Right lung (tissue), 10 donors: Measurements from ENCODE around the gene INO80D. TPM values are rescaled to one million over a fixed set of nuclear protein-coding genes. Genes with fewer than 3 reads are reported as not detected.
"Not testable (repeated sequence)": the region's sequence is repeated elsewhere in the genome, so short reads cannot be mapped to it uniquely, and the experiment has no call there.

ENCODE experiments used
- DNase-seq, 2 donors: peaks; one replicate each; pipeline ENCODE4 v3.0.0-alpha.2; 2013
- long read RNA-seq, 8 donors: transcript quantifications; one replicate each; lab custom pipeline, GENCODE V29; 2026
- polyA plus RNA-seq, 5 donors: library from polyadenylated mRNA; unstranded; fragments of 120-200 nt; gene quantifications; one replicate each; pipeline versions ENCODE4 v1.2.1 to v1.2.3, GENCODE V29; 2013; ENCODE audit warnings: inconsistent platforms in 1 of 5, low replicate concordance in 1 of 5; ENCODE audit not compliant: insufficient read length in 5 of 5, insufficient read depth in 1 of 5

The INO80D gene, protein sequence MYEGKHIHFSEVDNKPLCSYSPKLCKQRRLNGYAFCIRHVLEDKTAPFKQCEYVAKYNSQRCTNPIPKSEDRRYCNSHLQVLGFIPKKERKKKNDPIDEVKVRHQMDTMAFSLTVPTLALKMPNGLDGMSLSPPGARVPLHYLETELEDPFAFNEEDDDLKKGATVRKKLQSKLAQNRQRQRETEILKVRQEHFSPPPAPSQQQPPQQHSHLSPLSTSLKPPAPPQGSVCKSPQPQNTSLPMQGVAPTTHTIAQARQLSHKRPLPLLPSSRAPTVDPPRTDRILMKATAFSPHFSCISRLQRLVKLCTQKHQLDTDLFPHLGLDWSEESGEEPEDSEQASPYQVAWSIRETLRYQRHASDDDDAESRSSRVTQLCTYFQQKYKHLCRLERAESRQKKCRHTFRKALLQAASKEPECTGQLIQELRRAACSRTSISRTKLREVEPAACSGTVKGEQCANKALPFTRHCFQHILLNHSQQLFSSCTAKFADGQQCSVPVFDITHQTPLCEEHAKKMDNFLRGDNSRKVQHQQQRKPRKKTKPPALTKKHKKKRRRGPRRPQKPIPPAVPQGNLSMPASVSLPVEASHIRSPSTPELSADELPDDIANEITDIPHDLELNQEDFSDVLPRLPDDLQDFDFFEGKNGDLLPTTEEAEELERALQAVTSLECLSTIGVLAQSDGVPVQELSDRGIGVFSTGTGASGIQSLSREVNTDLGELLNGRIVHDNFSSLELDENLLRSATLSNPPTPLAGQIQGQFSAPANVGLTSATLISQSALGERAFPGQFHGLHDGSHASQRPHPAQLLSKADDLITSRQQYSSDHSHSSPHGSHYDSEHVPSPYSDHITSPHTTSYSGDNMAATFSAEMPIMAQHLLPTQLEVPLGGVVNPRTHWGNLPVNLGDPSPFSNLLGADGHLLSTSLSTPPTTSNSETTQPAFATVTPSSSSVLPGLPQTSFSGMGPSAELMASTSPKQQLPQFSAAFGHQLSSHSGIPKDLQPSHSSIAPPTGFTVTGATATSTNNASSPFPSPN
- 10 to 100 TPM in 3 of 5 donors, 1 to 10 TPM in 2; 7.7 to 12.1 (median 11.3) TPM for polyA plus RNA-seq
- long read RNA-seq, donor 1, full-length matches to known transcripts: 1 of 1 reads
- long read RNA-seq, donor 1, partial matches to known transcripts: 0 of 1 reads
- long read RNA-seq, donor 1, other reads (novel, unspliced or antisense): 0 of 1 reads
- long read RNA-seq, donor 2: 0 reads
- long read RNA-seq, donor 3: 0 reads
- long read RNA-seq, donor 4: 0 reads
- long read RNA-seq, donor 5, full-length matches to known transcripts: 1 of 1 reads
- long read RNA-seq, donor 5, partial matches to known transcripts: 0 of 1 reads
- long read RNA-seq, donor 5, other reads (novel, unspliced or antisense): 0 of 1 reads
- long read RNA-seq, donor 6: 0 reads
- long read RNA-seq, donor 7: 0 reads
- long read RNA-seq, donor 8, full-length matches to known transcripts: 1 of 1 reads
- long read RNA-seq, donor 8, partial matches to known transcripts: 0 of 1 reads
- long read RNA-seq, donor 8, other reads (novel, unspliced or antisense): 0 of 1 reads

DNA sequence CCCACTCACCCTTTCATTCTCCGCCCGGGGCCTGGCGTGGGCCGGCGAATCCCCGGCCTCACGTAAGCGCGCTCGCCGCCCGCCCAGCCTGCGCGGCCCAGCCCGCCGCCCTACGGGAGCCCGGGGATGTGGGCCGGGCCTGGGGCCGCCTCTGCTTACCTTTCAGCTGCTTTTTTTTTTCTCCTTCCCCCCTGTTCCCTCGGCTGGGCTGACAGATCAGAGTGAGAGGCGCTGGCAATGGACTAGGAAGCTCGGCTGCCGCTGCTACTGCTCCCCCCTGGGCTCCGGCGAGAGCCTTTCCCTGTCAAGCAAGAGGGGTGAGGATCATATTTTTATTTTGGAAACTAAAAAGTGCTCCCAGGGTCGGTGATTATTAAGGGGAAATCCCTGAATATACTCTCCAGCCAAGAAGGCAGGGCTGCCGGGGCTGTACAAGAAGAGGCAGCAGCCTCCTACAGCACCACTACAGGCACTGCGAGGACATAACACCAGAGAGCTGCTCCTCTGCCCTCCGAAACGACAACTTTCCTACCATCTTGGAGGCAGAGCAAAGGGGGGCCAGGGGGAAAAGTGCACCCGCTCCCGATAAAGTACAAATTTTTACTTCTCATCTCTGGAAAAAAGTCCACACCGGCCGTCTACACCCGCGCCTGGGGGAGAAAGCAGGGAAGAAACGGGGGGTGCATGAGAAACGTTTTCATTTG lies at the start of gene INO80D:
TSS of gene INO80D (minus strand) at position 433 of the 704 bp plus-strand sequence. CDS start 23,158 bp downstream, outside the sequence.
- peak; percentile 75 to 83 for DNase-seq

DNA sequence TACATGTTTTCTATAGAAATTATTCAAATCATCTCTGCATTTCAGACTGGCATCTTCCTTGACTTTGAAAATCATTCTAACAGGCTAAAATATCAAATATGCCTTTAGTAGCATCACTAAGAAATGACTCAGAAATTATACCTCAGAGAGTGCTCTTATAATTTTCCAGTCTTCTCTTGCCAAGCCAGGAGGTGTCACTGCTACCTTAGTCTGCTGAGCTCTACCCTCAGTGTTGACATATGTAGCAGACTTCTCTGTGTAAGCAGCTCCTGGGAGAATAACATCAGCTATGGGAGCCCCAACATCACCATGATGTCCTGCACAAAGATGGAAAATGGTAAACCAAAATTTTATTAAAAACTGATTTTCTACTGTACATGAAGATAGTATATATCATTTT lies 41.7 kb upstream of the INO80D start:
- DNase-seq: no peak

DNA sequence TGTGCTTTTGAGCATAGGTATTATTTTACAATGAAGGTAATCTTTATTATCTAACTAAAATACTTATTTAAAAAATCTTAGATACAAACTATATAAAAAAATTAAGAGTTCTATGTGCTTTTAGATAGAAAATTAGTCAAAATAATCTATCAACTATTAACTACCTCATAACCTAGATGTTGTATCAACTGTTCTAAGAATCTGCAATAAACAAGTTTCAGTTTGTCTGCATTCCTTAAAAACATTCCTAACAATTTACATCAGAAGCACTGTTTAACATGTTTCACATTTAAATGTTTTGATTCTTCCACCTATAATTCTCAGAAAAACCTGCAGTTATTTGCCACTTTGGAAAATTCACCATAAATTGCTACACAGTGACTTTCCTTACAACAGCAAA lies 39.9 kb upstream of the INO80D start:
- DNase-seq: no peak

DNA sequence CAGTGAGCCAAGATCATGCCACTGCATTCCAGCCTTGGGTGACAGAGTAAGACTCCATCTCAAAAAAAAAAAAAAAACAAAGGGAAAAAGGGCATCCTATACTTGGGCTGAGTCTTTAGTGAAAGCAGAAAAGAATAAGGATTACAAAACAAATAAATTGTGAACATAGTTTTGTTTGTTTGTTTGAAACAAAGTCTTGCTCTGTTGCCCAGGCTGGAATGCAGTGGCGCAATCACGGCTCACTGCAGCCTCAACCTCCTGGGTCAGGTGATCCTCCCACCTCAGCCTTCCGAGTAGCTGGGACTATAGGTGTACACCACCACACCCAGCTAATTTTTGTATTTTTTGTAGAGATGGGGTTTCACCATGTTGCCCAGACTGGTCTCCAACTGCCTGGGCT lies 36.6 kb upstream of the INO80D start:
- DNase-seq: not testable (repeated sequence)

DNA sequence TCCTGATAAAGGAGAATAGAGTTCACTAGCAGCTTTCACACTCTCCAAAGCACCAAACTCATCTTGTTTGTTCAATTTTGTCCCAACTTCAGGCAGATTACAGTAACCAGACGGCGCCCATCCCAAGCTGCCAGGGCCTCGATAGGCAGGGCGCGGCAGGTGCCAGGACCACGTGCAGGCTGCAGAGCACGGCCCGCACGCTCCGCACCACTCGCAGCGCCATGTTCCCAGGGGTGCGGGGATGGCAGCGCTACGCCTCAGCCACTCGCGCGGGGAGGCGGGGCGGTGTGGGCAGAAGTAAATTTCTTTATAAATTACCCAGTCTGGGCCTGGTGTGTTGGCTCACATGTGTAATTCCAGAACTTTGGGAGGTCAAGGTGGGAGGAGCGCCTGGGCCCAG lies 30.3 kb upstream of the INO80D start:
- DNase-seq: no peak

DNA sequence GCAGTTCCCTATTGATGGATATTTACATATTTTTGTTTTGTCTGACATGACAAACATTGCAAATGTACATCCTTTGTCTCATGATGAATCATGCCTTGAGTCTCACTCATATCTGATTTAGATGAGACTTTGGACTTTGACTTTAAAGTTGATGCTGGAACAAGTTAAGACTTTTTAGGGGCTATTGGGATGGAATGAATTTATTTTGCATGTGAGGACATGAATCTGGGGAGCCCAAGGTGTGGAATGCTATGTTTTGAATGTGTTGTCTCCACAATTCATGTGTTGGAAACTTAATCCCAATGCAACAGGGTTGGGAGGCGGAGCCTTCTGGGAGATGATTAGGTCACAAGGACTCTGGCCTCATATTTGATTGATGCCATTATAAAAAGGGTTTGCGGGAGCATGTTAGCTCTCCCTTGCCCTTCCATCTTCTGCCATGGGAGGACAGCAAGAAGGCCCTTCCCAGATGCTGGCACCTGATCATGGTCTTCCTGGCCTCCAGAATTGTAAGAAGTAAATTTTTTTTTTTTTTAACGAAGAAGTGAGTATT lies 29.1 kb upstream of the INO80D start:
- DNase-seq: no peak

DNA sequence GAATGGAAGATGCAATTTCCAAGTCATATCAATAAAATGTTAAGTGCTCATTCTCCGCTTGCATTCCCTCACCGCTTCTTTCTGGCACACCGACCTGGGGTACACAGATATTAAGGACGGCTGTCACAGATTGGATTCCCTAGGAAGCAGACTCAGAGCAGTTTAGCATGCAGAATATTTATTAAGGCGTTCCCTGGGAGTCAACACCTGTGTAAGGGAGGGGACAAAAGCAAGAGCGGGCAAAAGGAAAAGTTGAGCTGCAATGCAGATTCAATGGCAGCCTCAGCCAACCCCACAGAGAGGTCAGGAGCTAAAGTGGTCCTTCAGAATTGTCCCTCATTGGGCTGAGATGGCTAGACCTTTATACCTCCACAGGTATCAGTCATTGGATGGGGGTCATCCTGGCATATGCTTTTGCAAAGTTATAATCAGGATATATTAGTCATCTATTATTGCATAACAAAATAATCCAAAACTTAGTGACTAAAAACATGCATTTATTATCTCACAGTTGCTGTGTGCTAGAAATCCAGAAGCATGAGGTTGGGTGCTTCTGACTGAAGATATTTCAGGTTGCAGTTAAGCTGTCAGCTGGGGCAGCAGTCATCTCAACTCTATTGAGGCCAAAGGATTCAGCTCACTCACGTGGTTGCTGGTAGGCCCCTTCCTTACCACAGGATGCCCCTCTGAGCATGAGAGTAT lies 27.0 kb upstream of the INO80D start:
- no peak for DNase-seq

DNA sequence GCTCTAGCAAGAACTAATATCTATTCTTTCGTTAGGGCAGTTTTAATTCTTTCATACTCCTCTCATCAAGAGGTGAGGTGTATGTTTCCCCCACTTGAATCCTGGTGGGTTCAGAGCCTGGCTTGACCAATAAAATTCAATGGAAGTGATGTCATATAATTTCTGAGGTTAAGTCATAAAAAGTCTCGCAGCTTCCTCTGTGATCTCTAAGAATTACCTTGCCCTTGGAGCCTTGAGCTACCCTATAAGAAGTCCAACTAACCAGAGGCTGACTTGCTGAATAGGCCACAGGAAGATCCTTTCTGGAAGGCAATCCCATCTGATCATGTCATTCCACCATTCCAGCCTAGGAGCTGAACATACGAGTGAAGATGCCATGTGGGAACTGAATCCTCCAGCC lies 26.1 kb upstream of the INO80D start:
- DNase-seq: no peak

DNA sequence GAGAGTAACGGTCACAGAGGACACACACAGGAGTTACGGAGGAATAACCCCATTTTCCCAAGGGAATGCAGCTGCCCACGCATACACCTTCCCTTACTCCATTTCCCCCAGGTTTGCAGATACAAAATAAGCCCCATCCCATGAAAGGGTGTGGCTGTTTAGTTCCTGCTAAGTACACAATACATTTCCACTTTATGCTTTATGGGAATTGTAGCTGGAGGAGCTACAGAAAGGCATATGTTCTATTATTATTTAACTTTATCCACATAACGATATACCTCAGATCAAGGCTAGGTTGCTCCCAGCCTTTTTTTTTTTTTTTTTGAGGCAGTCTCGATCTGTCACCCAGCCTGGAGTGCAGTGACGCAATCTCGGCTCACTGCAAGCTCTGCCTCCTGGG lies 22.7 kb upstream of the INO80D start:
- DNase-seq: no peak

DNA sequence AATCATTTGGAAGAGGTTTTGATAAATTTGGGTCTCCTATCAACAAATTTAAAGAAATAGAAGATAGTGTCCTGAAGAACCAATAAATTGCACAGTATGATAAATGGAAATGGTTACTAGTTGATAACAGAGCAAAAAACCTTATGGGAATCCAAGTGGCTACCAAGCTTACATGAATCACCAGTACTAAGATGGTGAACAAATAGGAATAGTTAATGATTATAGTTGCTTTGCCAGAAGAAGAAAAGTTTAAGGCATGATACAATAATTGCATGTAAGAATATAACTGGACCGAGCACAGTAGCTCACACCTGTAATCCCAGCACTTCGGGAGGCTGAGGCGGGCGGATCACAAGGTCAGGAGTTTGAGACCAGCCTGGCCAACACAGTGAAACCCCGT lies 19.6 kb upstream of the INO80D start:
- DNase-seq: no peak

DNA sequence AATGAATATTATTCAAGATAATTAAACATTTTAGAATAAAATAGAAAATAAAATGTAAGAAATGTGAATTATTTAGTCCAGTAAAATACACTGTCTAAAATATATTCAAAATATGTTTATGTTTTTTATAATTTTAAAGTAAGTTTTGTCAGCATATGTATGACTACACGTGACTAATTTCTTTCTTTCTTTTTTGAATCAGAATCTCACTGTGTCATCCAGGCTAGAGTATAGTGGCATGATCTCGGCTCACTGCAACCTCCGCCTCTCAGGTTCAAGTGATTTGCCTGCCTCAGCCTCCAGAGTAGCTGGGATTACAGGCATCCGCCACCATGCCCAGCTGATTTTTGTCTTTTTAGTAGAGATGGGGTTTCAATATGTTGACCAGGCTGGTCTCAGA lies 19.1 kb upstream of the INO80D start:
- no peak for DNase-seq

DNA sequence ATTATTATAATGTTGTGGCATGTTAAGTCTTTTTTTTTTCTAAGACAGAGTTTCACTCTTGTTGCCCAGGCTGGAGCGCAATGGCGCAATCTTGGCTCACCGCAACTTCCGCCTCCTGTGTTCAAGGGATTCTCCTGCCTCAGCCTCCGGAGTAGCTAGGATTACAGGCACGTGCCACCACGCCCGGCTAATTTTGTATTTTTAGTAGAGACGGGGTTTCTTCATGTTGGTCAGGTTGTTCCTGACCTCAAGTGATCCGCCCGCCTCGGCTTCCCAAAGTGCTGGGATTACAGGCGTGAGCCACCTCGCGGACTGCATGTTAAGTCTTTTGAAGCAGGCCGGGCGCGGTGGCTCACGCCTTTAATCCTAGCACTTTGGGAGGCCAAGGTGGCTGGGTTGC lies 12.9 kb upstream of the INO80D start:
- DNase-seq: not testable (repeated sequence)

DNA sequence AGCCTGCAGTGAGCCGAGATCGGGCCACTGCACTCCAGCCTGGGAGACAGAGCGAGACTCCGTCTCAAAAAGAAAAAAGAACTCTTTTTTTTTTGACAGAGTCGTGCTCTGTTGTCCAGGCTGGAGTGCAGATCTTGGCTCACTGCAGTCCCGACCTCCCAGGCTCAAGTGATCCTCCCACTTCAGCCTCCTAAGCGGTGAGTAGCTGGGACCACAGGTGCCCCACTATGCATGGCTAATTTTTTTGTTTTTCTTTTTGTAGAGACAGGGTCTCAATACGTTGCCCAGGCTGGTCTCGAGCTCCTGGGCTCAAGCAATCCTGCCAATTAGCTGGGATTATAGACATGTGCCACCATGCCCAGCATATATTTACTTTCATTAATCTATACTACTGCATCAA lies 12.5 kb upstream of the INO80D start:
- DNase-seq: no peak

DNA sequence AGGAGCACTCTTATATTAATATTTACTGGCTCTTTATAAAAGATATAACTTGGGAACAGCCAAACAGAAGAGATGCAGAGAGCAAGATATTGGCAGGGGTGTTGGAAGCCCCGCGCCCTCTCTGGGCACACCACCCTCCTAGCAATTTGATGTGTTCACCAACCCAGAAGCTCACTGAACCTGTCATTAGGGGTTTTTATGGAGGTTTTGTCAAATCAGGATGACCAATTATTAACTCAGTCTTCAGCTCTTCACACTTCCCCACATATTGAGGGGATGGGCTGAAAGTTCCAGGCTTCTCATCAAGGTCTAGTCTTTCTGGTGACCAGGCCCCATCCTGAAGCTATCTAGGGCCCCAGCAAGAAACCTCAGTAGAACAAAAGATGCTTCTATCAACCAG lies 10.9 kb upstream of the INO80D start:
- DNase-seq: no peak

DNA sequence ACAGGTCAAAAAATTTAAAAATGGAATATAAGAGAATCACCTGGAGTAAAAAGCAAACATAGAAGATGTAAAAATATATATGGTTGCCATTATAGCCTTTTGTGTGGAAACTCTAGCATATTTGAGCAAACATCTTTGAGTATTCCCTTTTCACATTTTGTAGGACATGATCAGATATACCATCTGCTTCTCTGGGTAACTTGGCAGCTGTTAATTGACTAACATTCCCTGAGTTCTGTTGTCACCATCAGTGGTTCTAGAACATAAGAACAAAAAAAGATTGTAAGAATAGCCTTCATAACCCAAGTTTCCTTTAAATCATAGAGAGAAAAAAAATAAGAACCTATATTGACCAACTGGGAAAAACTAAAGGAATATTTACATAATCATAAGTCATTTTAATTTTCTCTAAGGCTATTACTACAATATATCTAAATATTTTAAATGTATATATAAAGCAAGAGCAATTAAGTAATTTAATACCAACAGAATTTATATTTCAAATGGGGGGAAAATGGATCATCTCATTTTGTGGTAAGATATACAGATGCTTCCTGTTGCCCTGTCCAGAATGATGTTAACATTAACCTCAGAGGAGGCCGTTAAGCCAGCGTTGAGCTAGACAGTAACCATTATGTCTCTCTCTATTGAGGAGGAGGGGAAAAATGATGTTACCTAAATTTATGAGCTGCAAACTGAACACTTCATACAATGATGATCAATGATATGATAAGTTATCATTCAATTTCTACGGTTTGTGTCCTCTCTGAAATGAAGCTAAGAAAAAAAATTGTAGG lies 9.8 kb upstream of the INO80D start:
- no peak for DNase-seq

DNA sequence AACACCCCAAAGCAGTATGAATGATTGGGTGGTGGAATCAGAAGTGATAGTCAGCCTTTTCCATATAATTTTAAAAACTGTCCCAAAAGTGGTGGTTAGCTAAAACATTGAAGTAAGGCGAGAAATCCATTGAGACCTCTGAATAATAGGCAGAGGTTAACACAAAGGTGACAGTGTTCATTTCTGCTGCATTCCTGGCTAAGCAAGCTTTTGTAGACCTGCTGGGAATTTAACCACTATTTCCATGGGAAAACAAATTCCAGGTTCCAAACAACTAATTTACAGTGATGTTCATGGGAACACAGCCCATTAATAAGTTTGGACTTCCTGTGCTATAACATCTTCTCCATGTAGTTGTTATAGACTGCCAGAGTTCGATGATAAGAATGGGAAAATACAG lies 6.3 kb upstream of the INO80D start:
- DNase-seq: no peak

DNA sequence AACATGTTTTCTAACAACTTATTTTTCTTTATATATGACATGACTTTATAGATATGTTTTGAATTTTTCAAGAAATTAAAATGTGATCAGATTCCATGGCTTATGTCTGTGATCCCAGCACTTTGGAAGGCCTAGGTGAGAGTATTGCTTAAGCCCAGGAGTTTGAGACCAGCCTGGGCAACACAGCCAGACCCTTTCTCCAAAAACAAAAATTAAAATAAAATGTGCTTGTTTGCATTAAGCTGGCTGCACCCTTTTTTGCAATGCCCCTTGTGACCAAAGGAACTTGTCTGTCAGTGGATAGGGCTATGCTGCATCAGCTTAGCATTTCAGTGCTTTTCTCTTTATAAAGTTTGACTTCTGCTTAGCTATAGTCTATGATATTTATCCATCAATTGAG lies 2.3 kb upstream of the INO80D start:
- DNase-seq: no peak

DNA sequence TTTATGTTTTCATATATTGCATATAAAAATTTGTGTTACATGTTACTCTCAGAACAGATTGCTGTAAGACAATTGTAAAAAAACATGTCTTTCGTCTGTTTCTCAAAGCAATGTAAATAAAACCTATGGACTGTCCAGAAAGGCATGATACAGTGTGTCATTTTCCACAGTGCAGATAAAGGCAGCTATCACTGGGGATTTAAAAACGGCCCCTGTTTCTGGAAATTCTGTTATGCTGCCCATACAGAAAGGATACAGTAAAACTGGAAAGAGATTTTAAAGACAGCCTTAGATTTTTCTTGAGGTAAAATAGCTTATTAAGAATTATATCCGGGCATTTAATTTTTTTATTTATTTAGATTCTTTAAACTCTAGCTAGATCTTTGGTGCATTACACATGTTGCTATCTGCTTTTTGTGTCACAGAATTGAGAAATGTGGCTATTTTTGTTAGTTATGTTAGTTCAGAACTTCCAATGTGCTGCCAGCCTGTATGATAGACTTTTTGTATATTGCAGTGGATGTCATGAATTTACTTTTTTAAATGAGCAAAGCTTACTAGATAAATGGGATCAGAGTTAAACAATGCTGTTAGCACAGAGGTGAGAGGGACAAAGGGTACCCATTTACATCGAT lies 859 bp upstream of the INO80D start:
- DNase-seq: peak; percentile 12 to 19
